CD4-positive, alpha-beta T cell treated with Interleukin-4 for 1 hour (primary cell): ENCODE measurements around the gene LTB4R2.

Experiments used
- DNase-seq, 2 donors: peaks; one replicate each; pipeline ENCODE4 v3.0.0-alpha.2; 2020 to 2022

LTB4R2 gene

GRCh38 chr14:24277606-24278321 lies 32.2 kb upstream of the LTB4R2 start:
- DNase-seq, result peak in 1 of 2 donors; percentile 62

- no peak for DNase-seq
These were observed 31.5 kb upstream of the LTB4R2 start for GRCh38 chr14:24278424-24278823.

GRCh38 chr14:24279301-24280186 lies 30.4 kb upstream of the LTB4R2 start:
- DNase-seq, result peak; percentile 69

GRCh38 chr14:24280797-24281460 lies 29.0 kb upstream of the LTB4R2 start:
- no peak for DNase-seq

GRCh38 chr14:24281636-24282035 lies 28.3 kb upstream of the LTB4R2 start:
- DNase-seq, result no peak

GRCh38 chr14:24282736-24283135 lies 27.2 kb upstream of the LTB4R2 start:
- no peak for DNase-seq

- no peak for DNase-seq
These were observed 26.0 kb upstream of the LTB4R2 start for GRCh38 chr14:24283796-24284460.

GRCh38 chr14:24284501-24285035 lies 25.4 kb upstream of the LTB4R2 start:
- DNase-seq, result no peak

GRCh38 chr14:24285351-24285750 lies 24.6 kb upstream of the LTB4R2 start:
- DNase-seq, result no peak

GRCh38 chr14:24286996-24287395 lies 22.9 kb upstream of the LTB4R2 start:
- no peak for DNase-seq

GRCh38 chr14:24289649-24290280 lies 20.2 kb upstream of the LTB4R2 start:
- DNase-seq, result no peak

- no peak for DNase-seq
These were observed 19.2 kb upstream of the LTB4R2 start for GRCh38 chr14:24290746-24291145.

GRCh38 chr14:24291446-24292117 lies 18.4 kb upstream of the LTB4R2 start:
- no peak for DNase-seq

GRCh38 chr14:24292118-24292807 lies 17.7 kb upstream of the LTB4R2 start:
- no peak for DNase-seq

GRCh38 chr14:24293525-24293924 lies 16.4 kb upstream of the LTB4R2 start:
- no peak for DNase-seq

GRCh38 chr14:24296341-24297157 lies 13.4 kb upstream of the LTB4R2 start:
- peak; percentile 81 to 83 for DNase-seq

GRCh38 chr14:24297190-24297964 lies 12.6 kb upstream of the LTB4R2 start:
- no peak for DNase-seq

- DNase-seq, result no peak
These were observed 11.1 kb upstream of the LTB4R2 start for GRCh38 chr14:24298892-24299254.
